HG02571 (cell line): Measurements from ENCODE around the gene SLC2A13.
A peak's percentile ranks its signal among the peaks of the same experiment; 100 is the strongest.
"Not testable (repeated sequence)": the region's sequence is repeated elsewhere in the genome, so short reads cannot be mapped to it uniquely, and the experiment has no call there.

Experiments
- ATAC-seq: cut with Tn5 transposase; IDR thresholded peaks from one replicate; pipeline ENCODE4 v1.9.1; 2021; ENCODE audit warnings: mild to moderate bottlenecking, moderate library complexity; ENCODE audit not compliant: unreplicated experiment

Gene SLC2A13

GRCh38 chr12:40106202-40106533 is 287 bp upstream of the SLC2A13 start:
- ATAC-seq: no peak

GRCh38 chr12:40105265-40105514 is 691 bp downstream of the SLC2A13 start:
- ATAC-seq: peak; percentile 42

- no peak for ATAC-seq
Measured at GRCh38 chr12:40104461-40105264, 1.2 kb downstream of the SLC2A13 start.

DNA sequence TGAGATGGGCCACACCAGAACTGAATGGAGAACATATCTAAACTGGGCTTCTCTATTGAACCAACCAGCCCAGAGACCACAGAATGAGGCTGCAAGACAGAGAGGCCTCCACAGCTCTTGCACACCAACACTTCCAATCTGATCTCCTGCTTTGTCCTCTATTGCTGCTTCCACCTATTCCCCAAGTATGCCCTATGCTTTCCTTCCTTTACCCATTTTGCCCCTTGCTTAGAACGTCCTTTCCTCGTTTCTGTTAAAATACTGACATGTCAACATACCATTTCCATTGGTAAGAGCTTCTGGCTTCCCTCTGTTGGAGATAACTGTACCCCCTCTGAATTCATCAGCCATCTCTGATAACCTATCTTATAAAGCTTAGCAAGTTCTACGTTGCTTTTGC is 2.8 kb downstream of the SLC2A13 start:
- ATAC-seq: no peak

GRCh38 chr12:40101747-40102146 is 4.1 kb downstream of the SLC2A13 start:
- no peak for ATAC-seq

GRCh38 chr12:40099423-40099853 is 6.4 kb downstream of the SLC2A13 start:
- ATAC-seq: no peak

DNA sequence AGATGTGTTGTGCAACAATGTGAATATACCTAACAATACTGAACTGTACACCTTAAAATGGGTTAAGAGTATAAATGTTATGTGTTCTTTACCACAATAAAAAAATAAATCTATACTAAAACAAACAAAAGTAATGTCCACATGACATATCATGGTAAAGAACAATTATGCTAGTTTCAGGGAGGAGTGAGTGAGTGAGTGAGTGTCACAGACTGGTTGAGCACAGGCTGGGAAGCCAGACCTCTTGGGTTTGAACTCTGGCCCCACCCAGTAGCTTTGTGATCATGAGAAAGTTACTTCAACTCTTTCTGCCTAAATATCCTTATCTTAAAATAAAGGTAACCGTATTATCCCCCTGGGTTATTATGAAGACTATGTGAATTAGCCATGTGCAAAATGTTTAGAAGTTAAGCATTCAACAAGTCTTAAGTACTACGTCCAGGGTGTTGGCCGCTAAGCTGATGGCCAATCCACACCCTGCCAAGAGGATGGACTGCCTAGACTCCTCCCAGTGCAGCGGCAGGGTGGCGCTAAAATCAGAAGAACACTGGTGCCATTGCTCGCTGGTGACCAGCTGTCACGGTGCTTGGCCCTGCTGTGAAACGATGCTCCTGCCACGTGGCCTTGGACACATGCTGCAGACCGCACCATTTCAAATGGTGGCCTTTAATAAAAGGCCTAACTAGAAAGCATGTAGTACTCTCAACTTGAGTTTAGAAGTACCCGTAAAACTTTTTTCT is 7.3 kb downstream of the SLC2A13 start:
- no peak for ATAC-seq

DNA sequence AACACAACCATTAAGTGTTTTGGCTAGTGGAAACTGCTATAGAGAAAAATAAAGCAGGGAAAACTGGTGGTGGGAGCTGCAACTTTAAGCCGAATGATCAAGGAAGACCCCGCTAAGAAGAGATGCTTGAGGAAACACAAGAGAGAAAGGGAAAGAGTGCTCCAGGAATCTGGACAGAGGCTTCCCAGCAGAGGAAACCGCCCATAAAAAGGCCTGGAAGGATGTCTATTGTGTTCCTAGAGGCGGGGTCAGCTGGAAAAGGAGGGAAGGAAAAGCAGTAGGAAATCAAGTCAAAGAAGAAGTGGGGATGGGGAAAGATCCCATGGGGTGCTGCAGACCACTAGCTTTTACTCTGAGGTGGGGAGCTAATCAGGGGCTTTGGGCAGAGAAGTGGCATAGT is 12.4 kb downstream of the SLC2A13 start:
- no peak for ATAC-seq

GRCh38 chr12:40086471-40086870 is 19.4 kb downstream of the SLC2A13 start:
- no peak for ATAC-seq

DNA sequence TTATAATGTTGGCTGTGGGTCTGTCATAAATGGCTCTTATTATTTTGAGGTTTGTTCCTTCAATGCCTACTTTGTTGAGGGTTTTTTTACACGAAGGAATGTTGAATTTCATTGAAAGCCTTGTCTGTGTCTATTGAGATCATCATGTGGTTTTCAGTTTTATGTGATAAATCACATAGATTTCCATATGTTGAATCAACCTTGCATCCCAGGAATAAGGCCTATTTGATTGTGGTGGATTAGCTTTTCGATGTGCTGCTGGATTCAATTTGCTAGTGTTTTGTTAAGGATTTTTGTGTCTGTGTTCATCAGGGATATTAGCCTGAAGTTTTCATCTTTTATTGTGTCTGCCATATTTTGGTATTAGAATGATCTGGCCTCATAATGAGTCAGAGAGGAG is 27.6 kb downstream of the SLC2A13 start:
- no peak for ATAC-seq

GRCh38 chr12:40075458-40075857 is 30.4 kb downstream of the SLC2A13 start:
- no peak for ATAC-seq

GRCh38 chr12:40068416-40068815 is 37.5 kb downstream of the SLC2A13 start:
- ATAC-seq: no peak

- no peak for ATAC-seq
Measured at GRCh38 chr12:40065636-40066035, 40.2 kb downstream of the SLC2A13 start.

GRCh38 chr12:40063414-40063813 is 42.5 kb downstream of the SLC2A13 start:
- no peak for ATAC-seq

DNA sequence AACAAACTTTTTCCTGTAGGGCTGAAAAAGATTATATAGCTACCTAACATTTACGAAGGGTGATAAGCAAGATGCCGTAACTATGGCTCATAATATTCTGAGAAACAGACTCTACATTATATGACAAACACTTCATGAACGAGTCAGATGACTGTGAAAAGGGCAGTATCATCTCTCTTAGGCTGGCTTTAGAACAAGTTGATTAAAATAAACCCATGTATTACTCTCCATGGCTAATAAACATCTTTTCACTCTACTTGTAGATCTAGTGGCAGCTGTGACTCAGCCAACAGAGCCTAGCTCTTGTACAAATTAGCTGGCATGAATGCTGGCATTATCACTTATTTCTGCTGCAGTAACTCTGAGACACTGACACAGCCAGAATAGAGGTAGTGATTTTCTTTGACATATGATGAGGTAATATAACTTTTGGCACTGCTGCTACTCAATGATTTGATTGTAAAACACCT is 47.1 kb downstream of the SLC2A13 start:
- ATAC-seq: no peak

DNA sequence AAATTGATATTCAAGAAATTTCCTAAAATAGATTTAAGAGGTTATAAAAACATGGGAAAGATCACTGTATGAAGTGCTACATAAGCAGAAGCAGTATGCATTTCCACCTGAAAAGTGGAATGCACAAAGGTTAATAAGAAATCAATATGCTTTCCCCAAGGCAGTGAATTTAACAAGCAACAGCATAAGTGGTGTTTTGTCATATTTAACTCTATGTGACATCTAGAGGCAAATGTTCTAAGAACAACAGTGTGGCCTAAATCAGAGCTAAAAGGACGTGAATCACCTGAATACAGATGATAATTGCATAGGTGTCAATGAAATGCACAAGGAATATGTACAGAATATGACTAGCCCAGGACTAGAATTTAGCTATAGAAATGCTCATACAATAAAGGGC is 49.5 kb downstream of the SLC2A13 start:
- ATAC-seq: no peak

DNA sequence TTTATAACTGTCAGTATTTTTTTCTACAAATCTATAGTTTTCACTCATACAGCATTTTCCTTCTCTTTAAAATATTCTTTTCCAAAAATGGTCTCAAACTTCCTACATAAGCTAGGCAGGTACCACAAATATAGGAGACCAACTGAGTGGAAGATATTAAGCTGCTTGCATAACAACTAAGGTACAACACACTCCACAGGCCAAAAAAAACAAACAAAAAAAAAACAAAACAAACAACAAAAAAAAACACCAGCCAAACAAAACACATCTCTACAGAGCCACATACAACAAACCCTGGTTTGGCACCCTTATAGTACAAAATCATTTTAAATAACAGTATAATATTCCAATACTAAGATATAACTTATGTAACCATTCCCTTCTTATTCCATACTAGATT is 50.1 kb downstream of the SLC2A13 start:
- ATAC-seq: no peak

DNA sequence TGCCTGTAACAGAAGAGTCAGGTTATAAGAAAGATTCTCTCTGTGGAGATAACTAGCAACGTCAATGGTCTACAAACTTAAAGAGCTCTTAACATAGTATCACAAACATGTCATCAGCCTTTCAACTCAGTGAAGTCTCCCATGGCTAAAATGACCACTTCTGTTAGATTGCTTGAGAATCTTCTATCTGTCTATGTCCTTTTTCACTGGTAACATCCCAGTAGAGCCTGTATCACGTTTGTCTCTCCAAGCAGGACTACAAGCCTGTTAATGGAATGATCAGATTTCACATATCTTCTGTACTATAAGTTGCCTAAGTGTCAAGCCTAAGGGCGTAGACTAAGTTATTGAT is 50.7 kb downstream of the SLC2A13 start:
- ATAC-seq: no peak

DNA sequence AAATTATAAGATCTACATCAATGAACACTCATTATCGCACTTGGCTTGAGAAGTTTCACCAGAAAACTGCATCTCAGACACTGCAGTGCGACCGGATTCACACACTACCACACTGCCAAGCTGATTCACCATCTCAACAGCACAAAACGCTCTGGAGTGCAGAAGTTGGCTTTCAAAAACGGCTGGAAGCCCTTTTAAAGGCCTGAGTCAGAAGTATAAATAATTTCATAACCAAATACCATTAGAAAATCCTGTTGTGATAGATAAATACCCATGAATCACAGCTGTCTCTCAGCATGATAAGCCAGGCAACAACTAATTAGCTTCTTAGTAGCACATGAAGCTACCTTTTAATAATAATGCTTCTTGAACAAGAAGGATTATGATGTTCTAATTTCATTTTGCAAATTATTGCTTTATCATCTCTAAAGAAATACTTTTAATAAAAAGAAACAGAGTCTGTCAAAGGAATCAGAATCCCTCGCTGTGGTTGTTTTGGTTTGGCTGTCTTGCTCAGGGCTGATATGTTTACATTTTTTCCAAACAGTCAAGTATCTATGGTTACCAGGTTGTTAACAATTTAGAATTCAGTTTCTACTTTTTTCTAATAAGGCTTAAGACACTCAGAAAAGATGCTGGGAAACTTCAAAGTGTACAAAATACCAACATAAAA is 51.2 kb downstream of the SLC2A13 start:
- no peak for ATAC-seq

DNA sequence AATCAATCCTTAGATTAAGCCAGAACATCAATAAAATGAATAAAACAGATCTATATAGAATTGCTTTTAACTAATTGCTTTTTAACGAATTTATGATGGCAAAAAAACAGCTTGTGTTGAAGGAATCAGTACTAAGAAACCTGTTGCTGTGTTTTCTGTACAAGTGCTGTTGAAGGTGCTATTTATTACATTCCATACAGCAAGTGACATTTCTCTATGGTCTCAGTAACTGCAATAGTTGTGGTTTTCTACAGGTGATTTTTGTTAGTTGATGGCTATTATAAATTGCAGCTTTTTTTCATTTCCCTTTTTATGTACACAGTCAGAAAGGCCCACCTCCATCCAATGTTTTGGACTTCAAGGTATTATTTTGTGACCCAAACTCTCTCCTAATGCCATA is 56.6 kb downstream of the SLC2A13 start:
- no peak for ATAC-seq

- ATAC-seq: not testable (repeated sequence)
Measured at GRCh38 chr12:40047002-40047401, 58.9 kb downstream of the SLC2A13 start.

DNA sequence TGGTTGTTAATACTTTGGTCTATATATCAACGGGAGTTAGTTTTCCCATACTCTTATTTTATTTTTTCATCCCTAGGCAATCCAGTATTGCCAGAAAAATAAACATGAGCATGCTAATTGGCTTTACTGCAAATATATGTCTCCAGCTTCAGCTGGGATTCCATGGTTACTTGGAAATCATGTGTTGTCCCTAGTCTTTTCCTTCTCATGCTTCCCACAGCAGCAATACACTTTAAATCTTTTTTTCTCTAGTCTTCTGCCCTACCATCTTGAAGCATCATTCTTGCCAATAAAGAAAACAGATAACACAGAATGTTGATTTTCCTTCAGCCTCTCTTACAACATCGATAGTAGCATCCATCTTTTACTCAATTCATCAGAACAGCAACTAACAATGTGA is 60.2 kb downstream of the SLC2A13 start:
- ATAC-seq: no peak
